ENCODE results near the gene TTLL11.

The TTLL11 gene

DNA sequence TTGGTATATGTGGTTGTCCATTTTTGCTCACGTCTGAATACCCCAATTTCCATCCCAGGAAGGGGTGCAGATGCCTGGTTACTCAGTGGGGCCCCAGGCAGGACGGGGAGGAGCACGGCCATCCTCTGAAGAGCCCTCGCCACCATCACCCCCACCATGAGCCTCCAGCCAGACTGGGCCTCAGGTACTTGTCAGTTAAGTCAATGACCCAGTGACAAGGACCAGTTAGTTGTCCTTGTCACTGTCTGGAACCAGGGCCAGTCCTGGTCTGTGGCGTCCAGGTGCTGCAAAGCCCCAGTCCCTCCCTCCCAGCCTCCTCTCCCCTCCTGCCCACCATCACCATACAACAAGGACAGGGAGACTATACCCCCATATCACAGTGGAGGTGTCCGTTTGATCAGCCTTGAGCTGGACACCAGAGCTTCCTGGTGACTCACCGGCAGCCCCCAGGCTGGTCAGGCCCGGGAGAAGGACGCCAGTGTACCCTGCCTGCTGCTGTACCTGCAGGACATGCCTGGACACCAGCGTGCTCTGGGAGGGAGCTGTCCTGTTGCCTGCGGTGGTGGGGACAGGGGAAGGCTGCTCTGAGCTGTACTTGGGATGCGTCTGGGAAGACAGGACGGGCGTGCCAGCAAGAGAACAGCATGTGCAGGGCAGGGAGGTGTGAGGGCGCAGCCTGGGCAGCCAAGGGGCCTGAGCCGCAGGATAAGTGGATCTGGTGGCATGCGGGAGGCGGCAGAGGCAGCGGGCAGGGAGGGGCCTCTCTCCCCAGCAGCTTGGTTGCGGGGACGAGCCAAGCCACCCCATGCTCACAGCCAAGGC lies 32.6 kb upstream of the TTLL11 start:
- DNase-seq = no peak

DNA sequence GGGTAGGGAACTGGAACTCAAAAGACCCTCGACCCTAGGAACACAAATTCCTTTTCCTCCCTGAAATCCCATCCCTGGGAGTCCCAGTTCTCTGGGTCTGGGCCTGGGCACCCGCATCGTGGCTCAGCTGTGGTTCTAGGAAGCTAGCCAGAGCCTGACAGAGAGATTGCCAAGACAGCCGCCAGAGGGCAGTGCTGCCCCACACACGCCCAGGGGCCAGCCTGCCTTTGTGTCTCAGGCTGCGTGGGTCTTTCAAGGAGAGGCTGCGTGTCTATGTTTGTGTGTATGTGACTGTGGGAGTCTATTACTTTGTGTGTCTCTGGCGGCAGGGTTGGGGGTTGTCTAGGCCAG lies 32.0 kb upstream of the TTLL11 start:
- peak; percentile 57 to 89 for DNase-seq

DNA sequence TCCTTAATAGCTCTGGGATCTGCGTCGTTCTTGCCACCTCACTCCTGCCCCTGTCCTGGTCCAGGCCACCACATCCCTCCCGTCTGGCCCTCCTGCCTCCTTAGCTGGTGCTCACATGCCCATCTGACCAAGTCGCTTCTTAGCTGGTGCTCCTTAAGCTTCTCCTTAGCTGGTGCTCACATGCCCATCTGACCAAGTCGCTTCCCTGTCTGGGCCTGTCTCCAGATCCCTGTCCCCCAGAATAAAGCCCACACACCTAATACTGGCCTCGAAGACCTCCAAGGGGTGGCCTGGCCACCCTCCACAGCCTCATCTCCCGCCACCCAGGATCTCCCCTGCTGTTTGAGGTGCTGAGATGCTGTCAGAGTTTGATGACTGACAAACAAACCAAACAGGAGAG lies 31.4 kb upstream of the TTLL11 start:
- DNase-seq = no peak

DNA sequence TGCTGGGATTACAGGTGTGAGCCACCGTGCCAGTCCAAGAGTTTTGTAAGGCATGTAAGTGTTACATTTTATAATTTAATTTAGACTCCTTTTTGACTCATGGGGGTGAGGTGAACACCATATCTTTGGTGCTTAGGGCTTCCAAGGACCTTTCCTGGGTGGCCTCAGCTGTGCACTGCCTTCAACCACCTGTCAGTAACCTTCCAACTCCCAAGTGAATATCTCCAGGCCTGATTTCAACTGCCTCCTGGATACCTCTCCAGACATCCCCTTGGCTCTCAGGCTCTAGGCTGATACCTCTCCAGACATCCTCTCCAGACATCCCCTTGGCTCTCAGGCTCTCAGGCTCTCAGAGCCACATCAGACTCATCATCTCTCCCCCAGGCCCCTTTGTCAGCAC lies 30.9 kb upstream of the TTLL11 start:
- no peak for DNase-seq

DNA sequence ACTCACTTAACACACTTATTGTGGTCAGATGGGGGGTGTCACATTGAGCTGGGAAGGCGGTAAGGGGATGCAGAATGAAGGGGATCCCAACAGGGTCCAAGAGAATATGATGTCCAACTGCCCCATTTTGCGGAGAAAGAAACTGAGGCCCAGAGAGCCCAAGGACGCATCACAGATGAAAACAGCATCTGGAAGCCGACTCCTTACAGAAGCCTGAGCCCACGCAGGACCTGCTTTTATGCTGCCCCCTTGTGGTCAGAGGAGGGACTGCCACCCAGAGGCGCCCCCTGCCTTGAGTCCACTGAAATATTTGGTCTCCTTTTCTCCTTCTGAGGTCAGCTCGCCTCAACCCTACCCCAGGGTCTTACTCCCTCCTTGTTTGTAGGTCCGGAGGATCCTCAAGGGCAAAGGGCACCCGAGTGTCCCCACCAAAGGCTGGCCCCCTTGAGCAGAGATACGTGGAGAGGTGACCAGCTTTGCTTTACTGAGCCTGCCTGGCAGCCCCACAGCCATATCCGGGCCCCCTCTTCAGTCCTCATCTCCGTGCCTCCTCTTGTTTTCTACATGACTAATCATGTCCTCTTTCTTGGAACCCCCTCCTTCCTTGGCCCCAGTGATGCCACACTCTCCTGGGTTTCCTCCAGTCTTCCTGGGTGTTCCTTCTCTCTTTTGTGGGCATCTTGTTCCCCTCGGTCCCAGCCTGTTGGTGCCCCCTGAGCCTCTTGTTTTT lies 30.0 kb upstream of the TTLL11 start:
- DNase-seq = peak; percentile 56 to 96

DNA sequence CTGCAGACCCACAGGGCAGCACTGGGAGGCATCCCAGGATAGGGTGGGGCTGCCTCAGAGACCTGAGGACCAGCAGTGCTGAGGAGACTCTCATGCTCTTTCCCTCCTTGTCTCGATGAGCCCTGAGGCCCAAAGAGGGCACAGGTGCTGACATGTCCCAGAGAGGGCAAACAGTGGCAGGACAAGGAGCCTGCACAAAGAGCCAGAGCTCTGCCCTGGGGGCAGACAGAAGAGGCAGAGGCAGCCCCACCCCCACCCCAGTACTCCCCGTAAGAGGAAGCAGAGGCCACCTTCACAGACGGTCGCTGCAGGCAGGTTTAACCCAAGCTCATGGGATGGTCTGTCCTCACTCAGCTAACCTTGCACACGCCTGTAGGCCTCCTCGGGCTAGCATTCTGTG lies 29.4 kb upstream of the TTLL11 start:
- DNase-seq = no peak

DNA sequence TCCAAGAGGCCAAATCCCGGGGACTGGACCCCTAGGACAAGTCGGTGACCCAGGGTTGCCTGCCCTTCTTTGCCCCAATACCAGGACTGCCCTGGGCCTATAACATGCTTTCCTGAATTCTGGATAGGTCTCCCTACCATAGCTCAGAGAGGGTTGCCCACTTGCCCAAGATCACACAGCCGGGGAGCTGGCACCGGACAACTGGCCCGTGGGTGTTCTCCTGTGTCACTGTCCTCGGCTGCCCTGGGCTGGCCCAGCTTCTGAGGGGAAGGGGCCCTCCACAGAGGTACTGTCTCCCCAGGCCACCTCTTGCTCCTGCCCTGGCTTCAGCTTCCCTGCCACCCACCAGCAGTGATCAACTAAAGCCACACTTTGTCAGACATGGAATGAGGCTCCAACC lies 28.8 kb upstream of the TTLL11 start:
- DNase-seq = no peak

DNA sequence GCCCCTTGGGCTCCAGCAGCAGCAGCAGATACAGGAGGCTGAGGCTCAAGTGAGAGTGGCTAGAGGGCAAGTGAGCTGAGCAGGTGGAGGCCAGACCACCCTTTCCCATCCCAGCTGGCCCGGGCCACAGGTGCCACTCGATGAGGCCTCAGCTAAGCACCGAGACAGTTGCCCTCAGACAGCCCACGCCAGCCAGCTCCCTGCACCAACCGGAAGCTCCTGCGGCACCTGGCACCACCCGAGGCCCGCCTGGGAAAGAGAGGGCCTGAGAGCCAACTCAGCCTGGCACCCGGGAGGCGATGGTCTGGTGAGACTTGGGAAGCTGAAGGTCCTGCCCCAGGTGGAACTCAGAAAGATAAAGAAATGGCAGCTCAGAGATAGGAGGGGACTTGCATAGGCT lies 28.3 kb upstream of the TTLL11 start:
- DNase-seq = no peak

DNA sequence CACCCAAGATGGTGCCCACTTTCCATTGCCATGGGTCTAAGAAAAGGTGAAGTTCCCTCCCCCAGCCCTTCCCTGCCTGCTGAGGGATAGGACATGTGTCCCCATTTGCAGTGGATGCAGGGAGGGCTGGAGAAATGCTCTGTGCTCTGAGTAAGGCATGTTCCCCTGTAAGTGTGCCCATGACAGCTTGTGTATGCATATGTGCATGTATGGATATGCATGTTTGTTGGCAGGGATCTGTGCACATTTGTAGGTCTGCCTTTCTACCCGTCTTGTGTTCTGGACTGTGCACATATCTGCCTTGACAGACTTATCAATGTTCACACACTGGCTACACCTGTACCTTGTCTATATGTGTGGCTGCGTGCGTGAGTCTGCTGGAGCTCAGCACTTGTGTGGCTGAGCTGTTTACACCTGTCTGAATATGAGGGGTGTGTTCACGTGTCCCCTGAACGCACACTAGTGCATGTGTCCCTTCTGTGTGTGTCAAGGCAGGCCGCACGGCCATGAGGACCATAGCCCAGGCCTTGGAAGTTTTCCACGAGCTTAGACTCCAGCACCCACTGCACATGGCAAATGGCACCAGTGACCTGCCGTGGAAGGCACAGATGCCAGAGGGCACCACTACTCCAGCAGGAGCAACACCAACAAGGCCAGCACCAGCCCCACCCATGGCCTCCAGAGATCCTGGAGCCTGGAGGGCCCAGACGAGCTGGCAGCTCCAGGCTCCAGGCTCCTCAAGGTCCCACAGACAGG lies 27.4 kb upstream of the TTLL11 start:
- DNase-seq = no peak

DNA sequence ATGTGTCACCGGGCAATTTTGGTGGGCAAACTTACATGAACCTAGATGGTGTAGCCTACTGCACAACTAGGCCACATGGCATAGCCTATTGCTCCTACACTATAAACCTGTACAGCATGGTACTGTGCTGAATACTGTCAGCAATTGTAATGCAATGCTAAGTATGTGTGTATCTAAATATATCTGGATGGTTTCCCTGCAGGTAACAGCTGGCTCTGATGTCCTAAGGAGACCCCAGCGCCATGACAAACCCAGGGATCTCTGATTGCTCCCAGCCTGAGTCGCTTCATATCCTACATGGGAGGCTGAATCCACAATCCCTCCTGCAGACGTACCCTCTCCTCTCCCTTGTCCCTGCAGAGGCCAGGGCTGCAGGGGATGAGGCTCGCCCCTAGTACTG lies 26.6 kb upstream of the TTLL11 start:
- DNase-seq = no peak

DNA sequence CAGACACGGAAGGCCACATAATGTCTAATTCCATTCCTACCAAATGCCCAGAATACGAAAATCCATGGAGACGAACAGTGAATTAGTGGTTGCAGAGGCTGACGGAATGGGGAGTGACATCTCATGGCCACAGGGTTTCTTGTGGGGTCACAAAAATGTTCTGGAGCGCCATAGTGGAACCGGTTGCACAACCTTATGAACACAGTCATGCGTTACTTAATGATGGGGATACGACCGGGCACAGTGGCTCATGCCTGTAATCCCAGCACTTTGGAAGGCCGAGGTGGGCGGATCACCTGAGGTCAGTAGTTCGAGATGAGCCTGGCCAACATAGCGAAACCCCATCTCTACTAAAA lies 26.0 kb upstream of the TTLL11 start:
- DNase-seq = no peak

DNA sequence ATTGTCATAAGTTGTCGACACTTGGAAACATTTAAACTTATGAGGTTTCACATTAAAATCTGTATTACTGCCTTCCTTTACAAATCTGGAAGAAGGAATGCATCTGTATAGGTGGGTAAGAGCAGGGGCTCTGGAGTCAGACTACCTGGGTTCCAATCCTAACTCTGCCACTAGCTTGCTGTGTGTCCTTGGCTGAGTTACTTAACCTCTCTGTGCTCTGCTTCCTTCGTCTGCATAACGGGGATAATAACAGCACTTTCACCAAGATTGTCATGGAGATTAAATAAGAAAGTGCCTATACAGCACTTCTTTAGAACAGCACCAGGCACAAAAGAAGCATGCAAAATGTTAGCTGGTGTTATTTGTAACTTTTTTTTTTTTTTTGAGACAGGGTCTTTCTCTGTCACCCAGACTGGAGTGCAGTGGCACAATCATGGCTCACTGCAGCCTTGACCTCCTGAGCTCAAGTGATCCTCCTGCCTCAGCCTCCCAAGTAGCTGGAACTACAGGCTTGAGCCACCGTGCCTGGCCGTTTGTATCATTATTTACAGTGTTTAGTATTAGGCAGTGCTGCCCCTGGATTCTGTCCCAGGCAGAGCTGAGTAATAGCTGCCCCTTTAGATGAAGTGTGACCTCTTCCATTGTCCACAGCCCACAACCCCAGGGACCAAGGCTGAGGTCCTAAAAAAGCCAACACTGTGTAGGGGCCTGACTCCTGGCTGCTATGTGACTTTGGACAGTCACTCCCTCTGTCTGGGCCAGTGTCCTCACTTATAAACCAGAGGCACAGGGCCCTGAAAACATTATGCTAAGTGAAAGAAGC lies 25.4 kb upstream of the TTLL11 start:
- no peak for DNase-seq

DNA sequence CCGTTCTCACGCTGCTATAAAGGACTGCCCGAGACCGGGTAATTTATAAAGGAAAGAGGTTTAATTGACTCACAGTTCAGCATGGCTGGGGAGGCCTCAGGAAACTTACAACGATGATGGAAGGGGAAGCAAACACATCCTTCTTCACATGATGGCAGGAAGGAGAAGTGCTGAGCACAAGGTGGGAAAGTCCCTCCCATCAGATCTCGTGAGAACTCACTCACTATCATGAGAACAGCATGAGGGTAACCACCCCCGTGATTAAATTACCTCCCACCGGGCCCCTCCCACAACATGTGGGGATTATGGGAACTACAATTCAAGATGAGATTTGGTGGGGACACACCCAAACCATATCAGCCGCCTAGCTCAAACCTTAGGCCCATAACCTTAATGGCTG lies 24.1 kb upstream of the TTLL11 start:
- peak; percentile 14 to 22 for DNase-seq

DNA sequence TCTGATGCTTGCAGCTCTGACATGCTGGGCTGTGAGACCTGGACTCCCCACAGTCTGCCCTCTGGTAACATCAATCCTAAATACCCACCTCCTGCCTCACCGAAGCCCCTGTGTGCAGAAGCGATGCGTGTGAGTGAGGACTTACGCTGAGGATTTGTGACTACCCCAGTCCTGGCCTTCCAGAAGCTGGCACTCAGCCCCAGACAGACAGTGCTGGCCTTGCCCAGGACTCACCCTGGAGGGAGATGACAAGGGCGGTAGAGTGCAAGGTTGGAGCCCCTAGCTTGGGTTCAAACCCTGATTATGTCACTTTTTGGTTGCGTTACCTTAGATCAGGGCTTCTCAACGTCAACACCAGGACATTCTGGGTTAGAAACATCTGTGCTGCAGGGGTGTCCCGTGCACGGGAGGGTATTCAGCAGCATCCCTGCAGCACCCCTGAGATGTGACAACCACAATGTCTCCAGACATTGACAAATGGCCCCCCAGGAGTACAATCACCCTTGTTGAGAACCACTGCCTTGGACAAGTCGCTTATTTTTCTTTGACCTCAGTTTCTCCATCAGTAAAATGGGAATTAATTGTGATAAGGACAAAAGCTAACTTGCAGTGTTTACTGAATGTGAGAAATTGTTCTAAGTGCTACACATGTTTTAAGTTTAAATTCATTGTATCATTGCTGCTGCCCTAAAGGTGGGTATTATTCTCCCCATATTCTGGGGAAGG lies 23.5 kb upstream of the TTLL11 start:
- DNase-seq = no peak

DNA sequence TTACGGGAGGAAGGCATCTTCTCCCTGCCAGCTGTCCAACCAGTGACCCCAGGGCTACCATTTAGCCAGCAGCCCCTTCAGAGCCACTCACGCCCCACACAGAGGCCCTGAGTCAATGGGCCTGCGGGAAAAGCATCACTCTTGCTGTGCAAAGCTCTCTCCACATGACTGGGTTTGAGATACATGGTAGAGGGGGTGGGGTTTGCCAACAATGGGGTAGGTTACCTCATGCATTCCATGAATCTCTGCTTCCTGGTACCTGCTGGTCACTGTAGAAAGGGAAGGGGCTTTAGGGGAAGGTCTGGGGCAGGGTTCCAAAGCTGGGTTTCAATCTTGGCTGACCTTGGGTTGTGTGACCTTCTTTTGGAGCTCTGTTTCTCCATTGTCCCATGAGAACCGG lies 22.9 kb upstream of the TTLL11 start:
- no peak for DNase-seq

DNA sequence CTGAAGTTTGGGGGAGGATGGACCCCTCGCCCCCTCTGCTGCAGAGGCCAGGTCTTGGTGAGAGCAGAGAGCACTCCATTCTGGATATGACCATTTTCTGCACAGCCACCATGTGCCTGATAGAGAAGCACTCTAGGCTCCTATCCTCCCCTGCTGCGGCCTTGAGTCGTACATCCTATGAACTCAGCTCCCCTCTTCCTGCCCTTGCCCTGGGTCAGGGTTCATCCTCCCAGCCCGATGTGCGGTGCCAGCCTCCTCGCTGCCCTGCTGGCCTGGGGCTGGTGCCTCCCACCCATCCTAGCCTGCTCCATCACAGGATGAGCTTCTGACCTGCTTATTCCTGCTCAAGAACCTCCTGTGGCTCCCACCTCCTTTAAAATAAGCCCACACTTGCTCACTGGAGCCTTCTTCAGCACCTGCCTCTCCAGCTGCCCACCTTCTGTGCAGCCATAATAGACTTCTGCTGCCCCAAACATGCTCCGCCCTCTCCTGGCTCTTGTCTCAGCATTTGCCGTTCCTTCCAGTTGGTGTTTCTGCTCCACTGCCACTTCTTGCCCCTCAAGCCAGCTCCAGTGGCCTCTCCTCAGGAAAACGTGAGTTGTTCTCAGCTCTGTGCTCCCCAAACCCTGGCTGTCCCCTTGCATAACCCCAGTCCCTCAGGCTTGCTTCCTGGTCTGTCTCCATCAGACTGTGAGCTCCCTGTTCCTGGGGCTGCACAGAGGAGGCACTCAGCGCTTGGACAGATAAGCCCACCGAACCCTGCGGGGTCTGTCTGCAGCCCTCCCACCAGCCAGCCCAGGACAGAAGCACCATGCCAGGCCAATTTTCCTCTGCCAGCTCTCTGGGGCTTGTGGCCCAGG lies 22.3 kb upstream of the TTLL11 start:
- DNase-seq = no peak

DNA sequence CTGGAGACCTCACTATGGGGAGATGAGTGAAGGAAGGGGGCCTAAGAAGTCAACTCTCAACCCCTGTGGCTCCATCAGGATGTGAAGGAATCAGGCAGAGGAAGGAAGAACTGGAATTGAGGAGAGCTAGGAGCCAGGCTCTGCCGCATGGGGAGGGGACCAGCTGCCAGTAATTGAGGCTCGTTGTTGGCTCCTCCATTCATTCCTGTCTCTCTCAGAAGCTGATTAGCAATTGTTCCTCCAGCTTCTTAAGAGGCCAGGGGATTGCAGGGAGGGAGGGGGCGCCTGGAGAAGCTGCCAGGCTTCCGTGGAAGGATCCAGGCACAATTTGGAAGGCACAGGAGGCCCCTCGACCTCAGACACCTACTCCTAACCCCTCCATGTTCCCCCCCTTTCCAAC lies 20.5 kb upstream of the TTLL11 start:
- DNase-seq = no peak

DNA sequence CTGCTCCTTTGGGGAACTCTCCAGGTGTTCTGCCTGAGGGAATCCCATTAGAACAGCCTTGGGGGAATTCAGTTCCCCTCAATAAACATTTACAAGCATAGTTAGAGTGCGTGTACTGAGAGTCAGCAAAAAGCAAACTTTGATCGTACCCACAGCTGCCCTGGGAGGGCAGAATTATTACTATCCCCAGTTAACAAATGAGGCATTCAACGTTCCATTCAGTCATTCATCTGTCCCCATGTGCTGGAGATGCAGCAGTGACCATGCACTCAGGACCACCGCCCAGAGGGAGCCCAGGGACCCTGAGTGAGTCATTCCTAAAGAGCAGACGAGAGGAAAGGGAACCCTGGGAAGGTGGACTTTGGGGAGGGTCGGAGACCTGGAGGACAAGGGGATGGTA lies 19.1 kb upstream of the TTLL11 start:
- DNase-seq = no peak

DNA sequence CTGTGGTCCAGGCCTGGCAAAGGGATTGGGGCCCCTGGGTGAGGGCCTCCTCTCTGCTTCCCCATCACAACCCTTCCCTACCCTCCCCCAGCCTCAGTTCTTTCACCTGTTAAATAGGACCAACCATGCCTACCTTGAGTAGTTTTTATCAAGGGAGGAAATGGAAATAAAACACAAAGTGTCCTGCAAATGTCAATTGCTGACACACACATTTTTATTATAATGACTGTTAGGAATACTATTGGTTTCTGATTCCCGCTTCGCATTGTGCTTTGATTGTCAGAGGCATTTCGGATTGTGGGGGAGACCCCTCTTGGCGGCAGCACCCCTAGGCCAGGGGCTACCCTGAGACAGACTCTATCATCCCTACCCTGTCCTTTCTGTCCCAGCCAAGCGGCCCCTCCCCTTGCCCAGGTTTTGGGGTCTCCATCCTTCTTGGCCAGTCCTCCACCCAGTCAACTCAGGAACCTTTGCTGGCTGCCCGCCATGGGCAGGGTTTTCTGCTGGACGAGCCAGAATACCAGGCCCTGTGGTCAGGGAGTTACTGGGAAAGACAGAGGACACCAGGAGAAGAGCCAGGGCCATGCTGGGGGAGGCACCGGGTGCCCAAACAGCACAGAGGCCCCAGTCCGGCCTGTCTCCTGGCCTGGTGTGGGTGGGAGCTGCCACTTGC lies 18.4 kb upstream of the TTLL11 start:
- DNase-seq = no peak

DNA sequence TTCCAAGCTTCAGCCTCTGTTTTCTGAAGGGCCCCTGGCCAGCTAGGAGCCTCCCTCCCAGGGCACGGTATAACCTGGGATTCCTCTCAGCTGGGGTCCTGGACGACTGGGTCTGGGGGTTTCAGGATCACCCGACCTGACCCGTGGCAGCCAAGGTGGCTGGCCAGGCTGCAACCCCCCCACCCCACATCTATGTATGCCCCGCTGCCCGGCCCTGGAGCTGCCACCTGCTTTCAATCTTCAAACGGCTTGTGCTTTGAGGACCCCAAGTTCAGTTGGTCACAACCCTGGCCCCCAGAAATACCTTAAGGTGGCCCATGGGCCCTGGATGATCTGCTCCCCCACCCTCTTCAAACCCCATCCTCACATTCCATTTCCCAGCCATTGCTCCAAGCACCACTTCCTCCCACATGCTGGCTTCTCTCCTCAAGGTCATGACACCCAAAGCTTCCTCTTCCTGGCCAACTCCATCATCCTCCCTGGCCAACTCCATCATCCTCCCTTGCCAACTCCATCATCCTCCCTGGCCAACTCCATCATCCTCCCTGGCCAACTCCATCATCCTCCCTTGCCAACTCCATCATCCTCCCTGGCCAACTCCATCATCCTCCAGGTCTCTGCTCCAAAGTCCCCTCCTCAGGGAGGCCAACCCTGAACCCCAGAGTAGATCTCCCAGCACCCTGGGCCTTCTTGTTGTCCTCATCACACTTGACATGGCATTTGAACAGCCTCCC lies 17.2 kb upstream of the TTLL11 start:
- no peak for DNase-seq

Measured in inflammatory macrophage treated with lipopolysaccharide for 1 hour (primary cell).